Measurements from ENCODE around the gene CACNB2.

The CACNB2 gene

GRCh38 chr10:18498998-18499397 is 358.8 kb downstream of the CACNB2 start:
- no peak for DNase-seq (ENCODE audit: low read depth in 2 of 3, low spot score in 2 of 3)

GRCh38 chr10:18500576-18500975 is 360.4 kb downstream of the CACNB2 start:
- DNase-seq (ENCODE audit: low read depth in 2 of 3, low spot score in 2 of 3), result no peak

- DNase-seq (ENCODE audit: low read depth in 2 of 3, low spot score in 2 of 3), result no peak
Measured at GRCh38 chr10:18501198-18501597, 361.0 kb downstream of the CACNB2 start.

GRCh38 chr10:18501629-18502028 is 361.4 kb downstream of the CACNB2 start:
- DNase-seq (ENCODE audit: low read depth in 2 of 3, low spot score in 2 of 3), result no peak

GRCh38 chr10:18504161-18504560 is 363.9 kb downstream of the CACNB2 start:
- no peak for DNase-seq (ENCODE audit: low read depth in 2 of 3, low spot score in 2 of 3)

GRCh38 chr10:18505456-18506118 is 365.4 kb downstream of the CACNB2 start:
- DNase-seq (ENCODE audit: low read depth in 2 of 3, low spot score in 2 of 3), result no peak

GRCh38 chr10:18508587-18508986 is 368.4 kb downstream of the CACNB2 start:
- DNase-seq (ENCODE audit: low read depth in 2 of 3, low spot score in 2 of 3), result no peak

- DNase-seq (ENCODE audit: low read depth in 2 of 3, low spot score in 2 of 3), result no peak
Measured at GRCh38 chr10:18514537-18514936, 374.3 kb downstream of the CACNB2 start.

GRCh38 chr10:18516851-18517250 is 376.6 kb downstream of the CACNB2 start:
- no peak for DNase-seq (ENCODE audit: low read depth in 2 of 3, low spot score in 2 of 3)

GRCh38 chr10:18523025-18523424 is 382.8 kb downstream of the CACNB2 start:
- DNase-seq (ENCODE audit: low read depth in 2 of 3, low spot score in 2 of 3), result no peak

- no peak for DNase-seq (ENCODE audit: low read depth in 2 of 3, low spot score in 2 of 3)
Measured at GRCh38 chr10:18523858-18524257, 383.6 kb downstream of the CACNB2 start.

- DNase-seq (ENCODE audit: low read depth in 2 of 3, low spot score in 2 of 3), result no peak
Measured at GRCh38 chr10:18527687-18528086, 387.5 kb downstream of the CACNB2 start.

GRCh38 chr10:18528292-18528691 is 388.1 kb downstream of the CACNB2 start:
- no peak for DNase-seq (ENCODE audit: low read depth in 2 of 3, low spot score in 2 of 3)

- DNase-seq (ENCODE audit: low read depth in 2 of 3, low spot score in 2 of 3), result no peak
Measured at GRCh38 chr10:18532881-18533535, 392.8 kb downstream of the CACNB2 start.

GRCh38 chr10:18533896-18534295 is 393.7 kb downstream of the CACNB2 start:
- DNase-seq (ENCODE audit: low read depth in 2 of 3, low spot score in 2 of 3), result no peak

- DNase-seq (ENCODE audit: low read depth in 2 of 3, low spot score in 2 of 3), result no peak
Measured at GRCh38 chr10:18539335-18539734, 399.1 kb downstream of the CACNB2 start.

- DNase-seq (ENCODE audit: low read depth in 2 of 3, low spot score in 2 of 3), result no peak
Measured at GRCh38 chr10:18540195-18540594, 400.0 kb downstream of the CACNB2 start.

- no peak for DNase-seq (ENCODE audit: low read depth in 2 of 3, low spot score in 2 of 3)
Measured at GRCh38 chr10:18542832-18543231, 402.6 kb downstream of the CACNB2 start.

GRCh38 chr10:18545621-18546305 is 405.5 kb downstream of the CACNB2 start:
- DNase-seq (ENCODE audit: low read depth in 2 of 3, low spot score in 2 of 3), result no peak

GRCh38 chr10:18549105-18549504 is 408.9 kb downstream of the CACNB2 start:
- no peak for DNase-seq (ENCODE audit: low read depth in 2 of 3, low spot score in 2 of 3)

- DNase-seq (ENCODE audit: low read depth in 2 of 3, low spot score in 2 of 3), result no peak
Measured at GRCh38 chr10:18551473-18551872, 411.2 kb downstream of the CACNB2 start.

GRCh38 chr10:18554479-18554878 is 414.3 kb downstream of the CACNB2 start:
- no peak for DNase-seq (ENCODE audit: low read depth in 2 of 3, low spot score in 2 of 3)
